HepG2 (cell line): ENCODE measurements around the gene TMC4. TPM values are rescaled to one million over a fixed set of nuclear protein-coding genes. Genes with fewer than 3 reads are reported as not detected.
A peak's percentile ranks its signal among the peaks of the same experiment; 100 is the strongest.

Experiments
- BRD4 ChIP-seq: sonication (generic); formaldehyde crosslinking; IDR thresholded peaks from 2 replicates; pipeline ENCODE4 v1.4.0; 2020; ENCODE audit warnings: missing genetic modification reagents
- EP300 ChIP-seq, 3 experiments: sonication (generic) in 1 of 3; formaldehyde crosslinking in 1 of 3; IDR thresholded peaks; 2 replicates each; pipeline versions ENCODE4 v1.5.1 to v1.6.1; 2011 to 2020; ENCODE audit warnings: low read depth in 2 of 3, low read length in 2 of 3, borderline replicate concordance in 1 of 3, improper control_type of control experiment in 1 of 3, mild to moderate bottlenecking in 1 of 3, missing genetic modification reagents in 1 of 3, moderate library complexity in 1 of 3
- ETV5 ChIP-seq: IDR thresholded peaks from 2 replicates; pipeline ENCODE4 v1.6.1; 2018; ENCODE audit warnings: missing biosample characterization, missing genetic modification reagents, inconsistent platforms, borderline replicate concordance
- FOXA1 ChIP-seq, 2 experiments: fragments of 450-650 bp in 1 of 2; sonication (generic) in 1 of 2; formaldehyde crosslinking in 1 of 2; IDR thresholded peaks; 2 replicates each; pipeline versions ENCODE4 v1.4.0 to v1.6.1; 2016 to 2020; ENCODE audit warnings: missing genetic modification reagents in 1 of 2
- KAT8 ChIP-seq: IDR thresholded peaks from 2 replicates; pipeline ENCODE4 v1.6.1; 2016; ENCODE audit warnings: missing genetic modification reagents, missing compliant biosample characterization
- KLF9 ChIP-seq: IDR thresholded peaks from 2 replicates; pipeline ENCODE4 v1.6.1; 2016; ENCODE audit warnings: low read depth
- MXI1 ChIP-seq: IDR thresholded peaks from 3 replicates; pipeline ENCODE4 v1.6.1; 2012; ENCODE audit warnings: low read depth, low read length, inconsistent platforms, borderline replicate concordance
- POLR2G ChIP-seq: fragments of 200-400 bp; formaldehyde crosslinking; IDR thresholded peaks from 2 replicates; pipeline ENCODE4 v1.6.1; 2018; ENCODE audit warnings: mild to moderate bottlenecking, low read depth, low read length, moderate library complexity
- SNAPC2 ChIP-seq: sonication (generic); formaldehyde crosslinking; IDR thresholded peaks from 2 replicates; pipeline ENCODE4 v1.8.1; 2022; ENCODE audit warnings: mild to moderate bottlenecking, missing genetic modification reagents
- SP1 ChIP-seq, 2 experiments: fragments of 450-650 bp in 1 of 2; sonication (generic) in 1 of 2; formaldehyde crosslinking in 1 of 2; IDR thresholded peaks; 2 replicates each; pipeline versions ENCODE4 v1.4.0 to v1.6.1; 2016 to 2020; ENCODE audit warnings: missing genetic modification reagents in 1 of 2
- TCF12 ChIP-seq, 2 experiments: fragments of 450-650 bp in 1 of 2; sonication (generic) in 1 of 2; formaldehyde crosslinking in 1 of 2; IDR thresholded peaks; 2 replicates each; pipeline versions ENCODE4 v1.6.1 to v1.8.0; 2017 to 2022; ENCODE audit warnings: antibody characterized with exemption in 1 of 2, mild to moderate bottlenecking in 1 of 2, missing genetic modification reagents in 1 of 2, moderate library complexity in 1 of 2
- YEATS4 ChIP-seq: sonication (generic); formaldehyde crosslinking; IDR thresholded peaks from 2 replicates; pipeline ENCODE4 v1.4.0; 2020; ENCODE audit warnings: missing genetic modification reagents, borderline replicate concordance
- ZFX ChIP-seq: sonication (generic); formaldehyde crosslinking; IDR thresholded peaks from 2 replicates; pipeline ENCODE4 v1.4.0; 2020; ENCODE audit warnings: mild to moderate bottlenecking, low read depth, missing genetic modification reagents, moderate library complexity
- ZNF160 ChIP-seq: sonication (generic); formaldehyde crosslinking; IDR thresholded peaks from 2 replicates; pipeline ENCODE4 v1.8.0; 2022; ENCODE audit warnings: mild to moderate bottlenecking, inconsistent platforms, missing genetic modification reagents
- ZNF44 ChIP-seq: sonication (generic); formaldehyde crosslinking; IDR thresholded peaks from 2 replicates; pipeline ENCODE4 v1.5.1; 2020; ENCODE audit warnings: mild to moderate bottlenecking, missing genetic modification reagents
- ZNF451 ChIP-seq: sonication (generic); formaldehyde crosslinking; IDR thresholded peaks from 2 replicates; pipeline ENCODE4 v1.5.0; 2020; ENCODE audit warnings: mild to moderate bottlenecking, missing genetic modification reagents
- ZNF558 ChIP-seq: sonication (generic); formaldehyde crosslinking; IDR thresholded peaks from 2 replicates; pipeline ENCODE4 v1.9.0; 2022; ENCODE audit warnings: mild to moderate bottlenecking, missing genetic modification reagents, borderline replicate concordance
- ZNF615 ChIP-seq: sonication (generic); formaldehyde crosslinking; IDR thresholded peaks from 2 replicates; pipeline ENCODE4 v1.5.0; 2020; ENCODE audit warnings: mild to moderate bottlenecking, missing genetic modification reagents, borderline replicate concordance
- ZNF660 ChIP-seq: sonication (generic); formaldehyde crosslinking; IDR thresholded peaks from 2 replicates; pipeline ENCODE4 v1.5.1; 2020; ENCODE audit warnings: mild to moderate bottlenecking, low read depth, missing genetic modification reagents, borderline replicate concordance
- ZNF749 ChIP-seq: sonication (generic); formaldehyde crosslinking; IDR thresholded peaks from 2 replicates; pipeline ENCODE4 v1.8.0; 2022; ENCODE audit warnings: mild to moderate bottlenecking, missing genetic modification reagents, moderate library complexity, borderline replicate concordance
- ZNF766 ChIP-seq: sonication (generic); formaldehyde crosslinking; IDR thresholded peaks from 2 replicates; pipeline ENCODE4 v1.5.0; 2020; ENCODE audit warnings: missing genetic modification reagents, borderline replicate concordance
- ZNF772 ChIP-seq: sonication (generic); formaldehyde crosslinking; IDR thresholded peaks from 2 replicates; pipeline ENCODE4 v1.5.0; 2020; ENCODE audit warnings: mild to moderate bottlenecking, missing genetic modification reagents
- polyA plus RNA-seq, 8 experiments: library from polyadenylated mRNA; depleted of rRNA in 3 of 8; stranded (reverse) in 7 of 8; unstranded in 1 of 8; fragments of >200 nt; fragmentation: Illumina TruSeq in 4 of 8; extraction: Trizol in 4 of 8; gene quantifications; 2 replicates each; pipeline versions ENCODE4 v1.2.1 to v1.2.3, GENCODE V29; 2011 to 2016; ENCODE audit warnings: low read depth in 4 of 8, missing spikeins in 1 of 8, mixed read lengths in 1 of 8; ENCODE audit not compliant: insufficient read depth in 1 of 8
- total RNA-seq, 5 experiments: library from RNA; depleted of rRNA; stranded (reverse); fragments of >200 nt; fragmentation: Illumina TruSeq; extraction: Trizol; gene quantifications; 2 replicates each; pipeline ENCODE4 v1.2.3, GENCODE V29; 2016; ENCODE audit warnings: low read depth in 1 of 5
- TF ChIP-seq, protein P1 (sequence below): sonication (generic); formaldehyde crosslinking; IDR thresholded peaks from 2 replicates; pipeline ENCODE4 v1.5.0; 2020; ENCODE audit warnings: mild to moderate bottlenecking, missing genetic modification reagents, borderline replicate concordance

TMC4 gene
- total and polyA plus RNA-seq, 2 of the 13 experiments (the other 11 are each of a cell fraction or from before 2014, with no cell fraction given) = 0.13 to 0.24 TPM

DNA sequence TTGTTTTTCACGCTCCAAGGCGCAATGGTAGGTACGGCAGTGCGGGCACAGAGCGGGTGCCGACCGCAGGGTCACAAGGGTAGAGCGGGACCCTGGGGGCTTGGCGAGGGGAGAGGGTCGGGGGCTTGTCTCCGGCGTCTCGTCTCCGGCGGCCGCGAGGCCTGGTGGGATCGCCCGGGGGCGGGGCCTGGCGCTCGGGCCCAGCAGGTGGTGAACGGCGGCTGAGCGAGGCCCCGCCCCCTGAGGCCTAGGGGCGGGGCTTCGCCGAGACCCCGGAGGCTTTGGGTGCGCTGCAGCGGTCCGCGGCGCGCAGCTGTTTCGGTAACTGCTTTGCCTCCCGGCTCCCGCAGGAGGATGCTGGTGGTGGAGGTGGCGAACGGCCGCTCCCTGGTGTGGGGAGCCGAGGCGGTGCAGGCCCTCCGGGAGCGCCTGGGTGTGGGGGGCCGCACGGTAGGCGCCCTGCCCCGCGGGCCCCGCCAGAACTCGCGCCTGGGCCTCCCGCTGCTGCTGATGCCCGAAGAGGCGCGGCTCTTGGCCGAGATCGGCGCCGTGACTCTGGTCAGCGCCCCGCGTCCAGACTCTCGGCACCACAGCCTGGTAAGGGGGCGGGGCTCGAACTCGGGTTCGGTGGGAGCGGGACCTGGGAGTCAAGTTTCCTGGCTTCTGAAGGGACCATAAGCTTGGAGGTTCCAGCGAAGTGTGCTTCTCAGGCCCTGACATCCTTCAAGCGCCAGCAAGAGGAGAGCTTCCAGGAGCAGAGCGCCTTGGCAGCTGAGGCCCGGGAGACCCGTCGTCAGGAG lies 18.3 kb upstream of the TMC4 start, which contains the start of gene TSEN34 (continued):
- TF ChIP-seq FOXA1 (IDR thresholded peaks at IDR 0.05) = no peak
- TF ChIP-seq FOXA1 (CRISPR knock-in tag; IDR thresholded peaks at IDR 0.05) = no peak
- peak; percentile 84 for TF ChIP-seq ZFX (CRISPR knock-in tag)
- TF ChIP-seq SNAPC2 = no peak
- TF ChIP-seq BRD4 (CRISPR knock-in tag) = peak; percentile 44; the same call in 1 of the 2 replicates
- TF ChIP-seq SP1 (IDR thresholded peaks at IDR 0.05) = 0 out of 2 replicates have a peak, but pooled peaks have one; percentile 49
- TF ChIP-seq SP1 (CRISPR knock-in tag; IDR thresholded peaks at IDR 0.05) = peak; percentile 47
- TF ChIP-seq ZNF772 = peak; percentile 24; the same call in 1 of the 2 replicates
- TF ChIP-seq POLR2G = 0 out of 2 replicates have a peak, but pooled peaks have one; percentile 40
- TF ChIP-seq ZNF615 (CRISPR knock-in tag) = no peak
- TF ChIP-seq ZNF660 (CRISPR knock-in tag) = no peak
- TF ChIP-seq ZNF749 (CRISPR knock-in tag) = peak; percentile 64; the same call in 1 of the 2 replicates
- no peak for TF ChIP-seq ETV5
- no peak for TF ChIP-seq ZNF44
- TF ChIP-seq YEATS4 = no peak; the same call in 1 of the 2 replicates
- TF ChIP-seq ZNF766 (CRISPR knock-in tag) = no peak
- no peak for TF ChIP-seq KLF9 (CRISPR knock-in tag)
- TF ChIP-seq ZNF451 (CRISPR knock-in tag) = no peak; the same call in 1 of the 2 replicates
- TF ChIP-seq EP300 (IDR thresholded peaks at IDR 0.05; ENCODE audit: low read depth in 2 of 2, low read length in 2 of 2) = no peak
- TF ChIP-seq EP300 (CRISPR knock-in tag; IDR thresholded peaks at IDR 0.05; ENCODE audit: borderline replicate concordance) = 0 out of 2 replicates have a peak, but pooled peaks have one; percentile 26
- peak; percentile 68; the same call in 2 of the 3 replicates for TF ChIP-seq MXI1
- TF ChIP-seq, protein P1, sequence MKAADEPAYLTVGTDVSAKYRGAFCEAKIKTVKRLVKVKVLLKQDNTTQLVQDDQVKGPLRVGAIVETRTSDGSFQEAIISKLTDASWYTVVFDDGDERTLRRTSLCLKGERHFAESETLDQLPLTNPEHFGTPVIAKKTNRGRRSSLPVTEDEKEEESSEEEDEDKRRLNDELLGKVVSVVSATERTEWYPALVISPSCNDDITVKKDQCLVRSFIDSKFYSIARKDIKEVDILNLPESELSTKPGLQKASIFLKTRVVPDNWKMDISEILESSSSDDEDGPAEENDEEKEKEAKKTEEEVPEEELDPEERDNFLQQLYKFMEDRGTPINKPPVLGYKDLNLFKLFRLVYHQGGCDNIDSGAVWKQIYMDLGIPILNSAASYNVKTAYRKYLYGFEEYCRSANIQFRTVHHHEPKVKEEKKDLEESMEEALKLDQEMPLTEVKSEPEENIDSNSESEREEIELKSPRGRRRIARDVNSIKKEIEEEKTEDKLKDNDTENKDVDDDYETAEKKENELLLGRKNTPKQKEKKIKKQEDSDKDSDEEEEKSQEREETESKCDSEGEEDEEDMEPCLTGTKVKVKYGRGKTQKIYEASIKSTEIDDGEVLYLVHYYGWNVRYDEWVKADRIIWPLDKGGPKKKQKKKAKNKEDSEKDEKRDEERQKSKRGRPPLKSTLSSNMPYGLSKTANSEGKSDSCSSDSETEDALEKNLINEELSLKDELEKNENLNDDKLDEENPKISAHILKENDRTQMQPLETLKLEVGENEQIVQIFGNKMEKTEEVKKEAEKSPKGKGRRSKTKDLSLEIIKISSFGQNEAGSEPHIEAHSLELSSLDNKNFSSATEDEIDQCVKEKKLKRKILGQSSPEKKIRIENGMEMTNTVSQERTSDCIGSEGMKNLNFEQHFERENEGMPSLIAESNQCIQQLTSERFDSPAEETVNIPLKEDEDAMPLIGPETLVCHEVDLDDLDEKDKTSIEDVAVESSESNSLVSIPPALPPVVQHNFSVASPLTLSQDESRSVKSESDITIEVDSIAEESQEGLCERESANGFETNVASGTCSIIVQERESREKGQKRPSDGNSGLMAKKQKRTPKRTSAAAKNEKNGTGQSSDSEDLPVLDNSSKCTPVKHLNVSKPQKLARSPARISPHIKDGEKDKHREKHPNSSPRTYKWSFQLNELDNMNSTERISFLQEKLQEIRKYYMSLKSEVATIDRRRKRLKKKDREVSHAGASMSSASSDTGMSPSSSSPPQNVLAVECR (CRISPR knock-in tag) = peak; percentile 84
- TF ChIP-seq TCF12 (IDR thresholded peaks at IDR 0.05) = no peak
- peak; percentile 36; the same call in 1 of the 2 replicates for TF ChIP-seq TCF12 (CRISPR knock-in tag; IDR thresholded peaks at IDR 0.05)
- no peak; the same call in 1 of the 2 replicates for TF ChIP-seq ZNF558 (CRISPR knock-in tag)
- TF ChIP-seq KAT8 (CRISPR knock-in tag) = peak; percentile 41
- 0 out of 2 replicates have a peak, but pooled peaks have one; percentile 59 for TF ChIP-seq ZNF160 (CRISPR knock-in tag)
- TF ChIP-seq, all 625 proteins: peak for 128
